ENCODE results near the gene QRFP. TPM values are rescaled to one million over a fixed set of nuclear protein-coding genes. Genes with fewer than 3 reads are reported as not detected.

QRFP gene
- total RNA-seq, 1 experiment from 2014 or later, result not detected

DNA sequence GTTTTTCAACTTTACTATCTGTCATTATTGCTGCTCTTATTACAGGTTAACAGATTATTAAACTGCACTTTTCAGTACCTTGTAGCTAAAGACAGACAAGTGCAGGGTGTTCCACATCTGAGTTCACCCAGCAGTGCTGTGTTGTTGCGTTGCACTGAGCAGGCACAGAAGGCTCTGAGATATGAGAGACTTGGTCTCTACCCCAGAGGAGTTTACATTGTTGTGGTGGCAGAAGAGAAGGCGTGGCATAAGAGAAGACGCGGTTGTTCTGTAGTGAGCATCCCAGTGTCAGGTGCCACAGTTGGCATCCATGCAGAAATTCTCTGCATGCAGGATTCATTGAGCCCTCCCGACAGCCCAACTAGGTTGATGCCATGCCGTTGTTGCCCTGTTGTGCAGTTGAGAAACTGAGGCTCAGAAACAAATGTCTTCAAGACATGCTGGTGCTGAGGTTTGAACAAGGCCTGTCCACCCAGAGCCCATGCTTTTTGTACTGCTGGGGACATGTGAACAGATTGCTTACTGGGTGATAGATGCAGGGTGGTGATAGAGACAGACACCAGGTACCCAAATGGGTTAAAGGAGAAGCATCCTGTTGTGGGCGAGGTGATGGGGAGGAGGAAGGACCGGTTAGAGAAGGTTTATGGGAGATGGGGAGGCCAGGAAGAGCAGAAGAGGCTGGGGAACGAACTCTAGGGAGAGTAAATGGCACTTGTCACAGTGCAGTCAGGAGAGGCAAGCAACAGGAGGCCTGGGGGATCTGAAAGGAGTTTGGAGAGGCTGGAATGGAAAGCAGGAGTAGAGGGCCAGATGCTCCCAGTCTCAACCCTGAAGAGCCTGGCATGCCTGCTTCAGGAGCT, 53.3 kb downstream of the QRFP start:
- no peak overlapping the region for H3K4me3 ChIP-seq
- no peaks in the 10 kb centered on the region for H3K9me3 ChIP-seq (replicated peaks)
- H3K27ac ChIP-seq, result no peak overlapping the region
- H3K4me1 ChIP-seq, result peaks cover 37% of the 10 kb centered on the region
- no peaks in the 10 kb centered on the region for H3K27me3 ChIP-seq
- DNase-seq, result no peak
- no peaks in the 10 kb centered on the region for H3K36me3 ChIP-seq

Other genes starting within 250 kb of the QRFP start
- 28.5 and 31.8 TPM in 2 replicates for gene PRDM12, start 232.2 kb downstream of the QRFP start, total RNA-seq (2014; rRNA removed; shearing (Covaris generic))
- 93.7 and 101 TPM in 2 replicates for gene EXOSC2, start 203.0 kb downstream of the QRFP start, total RNA-seq (2014; rRNA removed; shearing (Covaris generic))
- gene ABL1, start 61.6 kb downstream of the QRFP start, total RNA-seq (2014; rRNA removed; shearing (Covaris generic)), result 57.2 and 58.0 TPM in 2 replicates
- gene FIBCD1, start 42.4 kb upstream of the QRFP start, total RNA-seq (2014; rRNA removed; shearing (Covaris generic)), result 2.8 TPM in 1 of 2 replicates, not detected in the other
- gene LAMC3, start 112.4 kb upstream of the QRFP start, total RNA-seq (2014; rRNA removed; shearing (Covaris generic)), result not detected in 2 replicates
- gene AIF1L, start 199.7 kb upstream of the QRFP start, total RNA-seq (2014; rRNA removed; shearing (Covaris generic)), result 0.53 and 1.0 TPM in 2 replicates
- gene NUP214, start 228.8 kb upstream of the QRFP start, total RNA-seq (2014; rRNA removed; shearing (Covaris generic)), result 33.2 and 36.1 TPM in 2 replicates